GM18505 (cell line): ENCODE measurements around the gene LYPD3.

ENCODE experiments used
- ATAC-seq: cut with Tn5 transposase; IDR thresholded peaks from one replicate; pipeline ENCODE4 v1.9.1; 2021; ENCODE audit not compliant: unreplicated experiment
- POLR2A ChIP-seq: IDR thresholded peaks from 4 replicates; pipeline ENCODE4 v1.6.1; 2011; ENCODE audit warnings: borderline replicate concordance; ENCODE audit not compliant: insufficient read depth, insufficient read length; ENCODE audit errors: extremely low read depth

The LYPD3 gene

DNA sequence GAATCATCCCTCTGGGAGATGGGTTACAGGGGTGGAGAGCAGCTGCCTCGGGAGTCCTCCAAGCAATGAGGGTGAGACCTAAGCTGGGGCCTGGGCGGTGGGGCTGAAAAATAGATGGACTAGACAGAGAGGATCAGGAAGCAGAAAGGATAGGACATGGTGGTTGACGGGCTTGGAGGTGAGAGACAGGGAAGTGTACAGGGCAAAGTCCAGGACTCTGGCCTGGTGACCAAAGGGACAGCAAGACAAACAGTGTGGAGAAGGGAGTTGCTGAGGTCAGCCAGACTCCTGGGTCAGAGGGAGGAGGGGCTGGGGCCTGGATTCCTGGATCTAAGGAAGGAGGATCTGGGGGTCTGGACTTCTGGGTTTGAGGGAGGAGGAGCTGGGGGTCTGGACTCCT is 33.6 kb upstream of the LYPD3 start:
- ATAC-seq = no peak
- no peak for TF ChIP-seq POLR2A

DNA sequence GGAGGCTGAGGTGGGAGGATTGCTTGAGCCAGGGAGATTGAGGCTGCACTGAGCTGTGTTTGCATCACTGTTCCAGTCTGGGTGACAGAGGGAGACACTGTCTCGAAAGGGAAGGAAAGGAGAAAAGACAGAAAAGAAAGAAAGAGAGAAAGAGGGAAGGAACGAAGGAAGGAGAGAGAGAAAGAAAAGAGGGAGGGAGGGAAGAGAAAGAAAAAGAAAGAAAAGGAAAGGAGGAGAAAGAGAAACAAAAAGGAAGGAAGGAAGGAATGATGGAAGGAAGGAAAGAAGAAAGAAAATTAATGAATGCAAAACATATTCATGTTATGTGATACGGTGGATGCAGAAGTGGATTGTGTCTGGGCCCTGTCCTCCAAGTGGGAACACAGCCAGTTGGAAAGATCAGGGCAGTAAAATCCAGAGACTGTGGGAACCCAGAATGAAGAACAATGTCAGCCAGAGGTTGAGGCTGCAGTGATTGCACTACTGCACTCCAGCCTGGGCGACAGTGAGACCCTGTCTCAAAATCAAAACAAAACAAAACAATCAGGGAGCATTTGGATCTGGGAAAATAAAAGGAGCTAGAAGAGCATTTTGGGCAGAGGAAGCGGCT is 32.9 kb upstream of the LYPD3 start:
- no peak for ATAC-seq
- no peak for TF ChIP-seq POLR2A

DNA sequence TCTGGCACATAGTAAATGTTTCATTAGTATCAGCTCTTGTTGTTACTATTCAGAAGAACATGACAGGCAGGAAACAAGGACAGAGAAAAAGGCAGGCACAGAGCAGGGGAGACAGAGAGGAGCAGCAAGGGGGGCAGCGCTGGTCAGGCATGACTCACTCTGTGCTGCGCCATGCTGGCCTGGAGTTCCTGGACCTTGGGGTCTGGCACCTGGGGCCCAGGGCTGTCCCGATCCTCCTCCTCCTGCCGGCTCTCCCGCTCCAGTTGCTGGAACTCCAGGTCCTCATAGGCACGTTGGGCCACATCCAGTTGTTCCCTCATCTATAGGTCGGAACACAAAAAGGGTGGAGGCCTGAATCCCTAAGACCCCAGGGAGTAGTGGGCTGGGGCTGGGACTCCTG is 31.6 kb upstream of the LYPD3 start:
- no peak for TF ChIP-seq POLR2A

GRCh38 chr19:43495082-43495481 is 29.7 kb upstream of the LYPD3 start:
- no peak for TF ChIP-seq POLR2A
- ATAC-seq = no peak

More for the DNA sequence above, 31.6 kb upstream of the LYPD3 start:
- no peak for ATAC-seq

GRCh38 chr19:43490759-43491158 is 25.4 kb upstream of the LYPD3 start:
- no peak for TF ChIP-seq POLR2A
- no peak for ATAC-seq

- no peak for ATAC-seq
- no peak for TF ChIP-seq POLR2A
Observed at GRCh38 chr19:43489979-43490599, 24.7 kb upstream of the LYPD3 start.

DNA sequence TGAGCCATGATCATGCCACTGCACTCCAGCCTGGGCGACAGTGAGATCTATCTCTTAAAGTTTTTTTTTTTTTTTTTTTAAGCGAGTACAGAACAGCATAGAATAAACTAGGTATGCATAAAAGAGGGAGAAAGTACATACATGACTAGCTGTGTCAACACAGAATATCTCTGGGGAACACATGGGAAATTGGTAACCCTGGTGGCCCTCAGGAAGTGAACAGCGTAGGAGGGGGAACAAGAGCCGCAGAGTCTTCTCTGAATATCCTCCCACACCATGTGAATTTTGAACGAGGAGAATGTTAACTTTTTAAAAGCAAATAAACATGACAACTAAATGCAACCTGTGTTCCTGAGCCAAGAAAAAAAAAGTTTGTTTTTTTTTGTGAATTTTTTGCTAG is 23.9 kb upstream of the LYPD3 start:
- ATAC-seq = no peak
- TF ChIP-seq POLR2A = no peak

DNA sequence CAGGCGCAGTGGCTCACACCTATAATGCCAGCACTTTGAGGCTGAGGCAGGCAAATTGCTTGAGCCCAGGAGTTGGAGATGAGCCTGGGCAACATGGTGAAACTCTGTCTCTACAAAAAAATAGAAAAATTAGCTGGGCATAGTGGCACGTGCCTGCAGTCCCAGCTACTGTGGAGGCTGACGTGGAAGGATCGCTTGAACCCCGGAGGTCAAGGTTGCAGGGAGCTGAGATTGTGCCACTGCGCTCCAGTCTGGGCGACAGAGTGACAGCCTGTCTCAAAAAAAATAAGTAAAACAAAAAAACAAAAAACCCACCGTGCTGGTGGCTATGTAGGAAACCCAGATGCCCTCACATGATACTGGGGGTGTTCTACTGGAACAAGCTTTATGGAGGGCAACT is 22.8 kb upstream of the LYPD3 start:
- no peak for TF ChIP-seq POLR2A
- ATAC-seq = no peak

GRCh38 chr19:43486412-43486811 is 21.0 kb upstream of the LYPD3 start:
- no peak for TF ChIP-seq POLR2A
- no peak for ATAC-seq

DNA sequence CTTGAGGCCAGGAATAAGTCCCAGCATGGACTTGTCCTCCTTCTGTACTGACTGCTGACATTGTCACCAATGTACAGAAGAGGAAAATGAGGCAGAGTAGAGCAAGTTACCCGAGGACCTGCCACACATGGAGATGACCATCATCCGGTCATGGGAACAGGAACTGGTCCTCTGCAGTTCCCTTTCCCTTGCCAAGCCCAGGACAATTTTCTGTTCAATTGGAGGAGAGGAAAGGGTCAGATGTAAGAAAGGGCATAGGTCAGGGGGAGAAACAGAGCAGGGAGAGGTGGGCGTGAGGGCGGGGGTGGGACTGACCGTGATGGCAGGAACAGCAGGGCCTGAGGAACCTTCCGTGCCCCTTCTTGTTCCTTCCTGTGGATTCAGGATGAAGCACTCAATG is 20.5 kb upstream of the LYPD3 start:
- no peak for TF ChIP-seq POLR2A
- ATAC-seq = no peak

DNA sequence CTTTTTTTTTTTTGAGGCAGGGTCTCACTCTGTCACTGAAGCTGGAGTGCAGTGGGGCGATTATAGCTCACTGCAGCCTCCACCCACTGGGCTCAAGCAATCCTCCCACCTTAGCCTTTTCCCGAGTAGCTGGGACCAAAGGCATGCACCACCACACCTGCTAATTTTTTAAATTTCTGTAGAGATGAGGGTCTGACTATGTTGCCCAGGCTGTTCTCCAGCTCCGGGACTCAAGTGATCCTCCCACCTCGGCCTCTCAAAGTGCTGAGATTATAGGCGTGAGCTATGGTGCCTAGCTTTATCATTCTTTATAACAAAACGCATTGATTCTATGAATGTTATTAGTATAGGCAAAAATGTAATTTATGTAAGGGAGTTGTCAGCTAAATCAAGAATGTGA is 17.9 kb upstream of the LYPD3 start:
- no peak for TF ChIP-seq POLR2A
- no peak for ATAC-seq

- no peak for ATAC-seq
- TF ChIP-seq POLR2A = no peak
Observed at GRCh38 chr19:43482193-43482592, 16.8 kb upstream of the LYPD3 start.

- TF ChIP-seq POLR2A = no peak
- no peak for ATAC-seq
Observed at GRCh38 chr19:43481701-43482100, 16.3 kb upstream of the LYPD3 start.

- ATAC-seq = no peak
- TF ChIP-seq POLR2A = no peak
Observed at GRCh38 chr19:43480574-43480973, 15.2 kb upstream of the LYPD3 start.

GRCh38 chr19:43479961-43480561 is 14.7 kb upstream of the LYPD3 start:
- no peak for ATAC-seq
- TF ChIP-seq POLR2A = no peak

- no peak for TF ChIP-seq POLR2A
Observed at GRCh38 chr19:43479226-43479625, 13.8 kb upstream of the LYPD3 start.

More at GRCh38 chr19:43479226-43479625, 13.8 kb upstream of the LYPD3 start:
- ATAC-seq = no peak
